HCT116 (cell line): ENCODE data around the gene COG2. TPM values are rescaled to one million over a fixed set of nuclear protein-coding genes. Genes with fewer than 3 reads are reported as not detected.

Source experiments
- ATAC-seq: fragments of 200-7000 bp; cut with Tn5 transposase; 2 replicates; pipeline ENCODE4 v1.9.1; 2020; ENCODE audit warnings: mild to moderate bottlenecking, moderate library complexity
- BruUV-seq: library from RNA; stranded (reverse); fragments of 400-500 nt; replicated peaks from 2 replicates; lab custom pipeline; 2021; lab: Mats Ljungman, UMichigan
- CTCF ChIA-PET: fragments of 300-600 bp; sonication (Branson Sonifier 250); formaldehyde crosslinking; loops from one replicate; lab custom pipeline; 2021; ENCODE audit warnings: antibody characterized with exemption; lab: Charles Lee
- POLR2A ChIA-PET: fragments of 300-600, 350-600 bp; sonication (Branson Sonifier 250); formaldehyde crosslinking; loops from one replicate; lab custom pipeline; 2021; ENCODE audit warnings: antibody characterized with exemption; lab: Charles Lee
- RAD21 ChIA-PET, 2 experiments: fragments of 300-600 bp; sonication (Branson Sonifier 250); formaldehyde crosslinking; loops; one replicate each; lab custom pipeline; 2023; ENCODE audit warnings: low total read pairs in 2 of 2; ENCODE audit not compliant: uncharacterized antibody in 2 of 2, unreplicated experiment in 2 of 2, low non-redundant PET in 1 of 2; lab: Charles Lee
- DNase-seq: peaks from one replicate; pipeline ENCODE4 v3.0.0-alpha.2; 2010; ENCODE audit warnings: low read depth, low spot score
- H2AFZ ChIP-seq: fragments of 200-600 bp; shearing (Covaris generic), sonication (generic); 2 replicates; pipeline ENCODE4 v1.6.1; 2017; ENCODE audit warnings: low read depth, mixed run types, mixed read lengths, antibody characterized with exemption, low read length; ENCODE audit not compliant: poor library complexity, severe bottlenecking
- H3K27ac ChIP-seq: 2 replicates; pipeline ENCODE4 v1.5.1; 2012; ENCODE audit warnings: low read depth, low read length
- H3K27me3 ChIP-seq: fragments of 200-600 bp; sonication (generic); 2 replicates; pipeline ENCODE4 v1.6.1; 2016; ENCODE audit warnings: mixed run types, low read length, mixed read lengths; ENCODE audit not compliant: insufficient read depth
- H3K36me3 ChIP-seq, 2 experiments: fragments of 200-500 bp in 1 of 2; fragments of 200-600 bp in 1 of 2; sonication (Bioruptor generic) in 1 of 2; sonication (generic) in 1 of 2; 2 replicates each; pipeline versions ENCODE4 v1.5.1 to v1.6.1; 2014 to 2016; ENCODE audit warnings: low read length in 2 of 2, inconsistent platforms in 1 of 2, mixed read lengths in 1 of 2, mixed run types in 1 of 2; ENCODE audit not compliant: insufficient read depth in 2 of 2, control insufficient read depth in 1 of 2
- H3K4me1 ChIP-seq, 2 experiments: fragments of 200-600 bp in 1 of 2; sonication (generic) in 1 of 2; 2 replicates each; pipeline versions ENCODE4 v1.5.1 to v1.6.1; 2012 to 2017; ENCODE audit warnings: low read length in 2 of 2, inconsistent platforms in 1 of 2, mild to moderate bottlenecking in 1 of 2, mixed read lengths in 1 of 2, mixed run types in 1 of 2, moderate library complexity in 1 of 2; ENCODE audit not compliant: insufficient read depth in 2 of 2, control insufficient read depth in 1 of 2
- H3K4me2 ChIP-seq: fragments of 200-600 bp; sonication (generic); 2 replicates; pipeline ENCODE4 v1.6.1; 2017; ENCODE audit warnings: mixed run types, low read length, mixed read lengths
- H3K4me3 ChIP-seq, 2 experiments: fragments of 200-600 bp in 1 of 2; sonication (generic) in 1 of 2; replicated peaks in 1 of 2; 2 replicates each; pipeline ENCODE4 v1.5.1; 2011 to 2016; ENCODE audit warnings: low read length in 2 of 2, control low read depth in 1 of 2, low read depth in 1 of 2, mild to moderate bottlenecking in 1 of 2, mixed read lengths in 1 of 2, mixed run types in 1 of 2
- H3K79me2 ChIP-seq: fragments of 200-600 bp; sonication (generic); 2 replicates; pipeline ENCODE4 v1.6.1; 2017; ENCODE audit warnings: mild to moderate bottlenecking, mixed run types, low read length, moderate library complexity, mixed read lengths; ENCODE audit not compliant: insufficient read depth
- H3K9ac ChIP-seq: fragments of 200-600 bp; sonication (generic); 2 replicates; pipeline ENCODE4 v1.6.1; 2016; ENCODE audit warnings: low read length, mixed read lengths
- H3K9me2 ChIP-seq: fragments of 200-600 bp; sonication (generic), shearing (Covaris generic); 2 replicates; pipeline ENCODE4 v1.6.1; 2017; ENCODE audit warnings: mixed run types, mild to moderate bottlenecking, moderate library complexity; ENCODE audit not compliant: insufficient read depth
- H3K9me3 ChIP-seq, 2 experiments: fragments of 200-500 bp in 1 of 2; fragments of 200-600 bp in 1 of 2; sonication (Bioruptor generic) in 1 of 2; sonication (generic) in 1 of 2; 2 replicates each; pipeline ENCODE4 v1.6.1; 2014 to 2017; ENCODE audit warnings: low read length in 2 of 2, mixed read lengths in 2 of 2, inconsistent platforms in 1 of 2, low read depth in 1 of 2, mild to moderate bottlenecking in 1 of 2, mixed run types in 1 of 2, moderate library complexity in 1 of 2; ENCODE audit not compliant: control insufficient read depth in 1 of 2, insufficient read depth in 1 of 2
- H4K20me1 ChIP-seq: fragments of 200-600 bp; sonication (generic), shearing (Covaris generic); 2 replicates; pipeline ENCODE4 v1.6.1; 2017; ENCODE audit warnings: mixed run types, mild to moderate bottlenecking, moderate library complexity; ENCODE audit not compliant: insufficient read depth
- FOSL1 ChIP-seq: IDR thresholded peaks from 2 replicates; pipeline ENCODE4 v1.6.1; 2012; ENCODE audit warnings: low read depth
- POLR2AphosphoS5 ChIP-seq: IDR thresholded peaks from 2 replicates; pipeline ENCODE4 v1.6.1; 2011; ENCODE audit warnings: mild to moderate bottlenecking, low read depth, low read length, moderate library complexity
- ZBTB33 ChIP-seq: IDR thresholded peaks from 2 replicates; pipeline ENCODE4 v1.6.1; 2011; ENCODE audit warnings: mild to moderate bottlenecking, low read length, moderate library complexity; ENCODE audit not compliant: insufficient replicate concordance; ENCODE audit errors: extremely low read depth
- intact Hi-C: fragments of 100-400 bp; cut with micrococcal nuclease; formaldehyde crosslinking; loops from 2 replicates; pipeline ENCODE4 v1.10.0; 2022
- total RNA-seq: library from RNA; stranded (reverse); gene quantifications from one replicate; pipeline ENCODE4 v1.2.1, GENCODE V29; 2021; ENCODE audit not compliant: unreplicated experiment

The COG2 gene
- total RNA-seq, 1 experiment from 2014 or later = 28.6 TPM

GRCh38 chr1:230705289-230706019 is 63.2 kb downstream of the COG2 start (continued):
- TF ChIP-seq ZBTB33 (no peak), FOSL1 (no peak)
- TF ChIP-seq, all 23 proteins: peak for 0

GRCh38 chr1:230706020-230706699 is 63.9 kb downstream of the COG2 start:
- Histone ChIP-seq H3K4me2 (no peak overlapping the region), H4K20me1 (no peaks in the 10 kb centered on the region), H3K27ac (no peak overlapping the region), H3K27me3 (no peaks in the 10 kb centered on the region), H3K79me2 (no peaks in the 10 kb centered on the region), H3K9me2 (no peaks in the 10 kb centered on the region), H3K36me3 (no peaks in the 10 kb centered on the region), H3K9me3 (no peaks in the 10 kb centered on the region), H3K9ac (no peak overlapping the region), H3K4me1 (peaks cover 14 to 16% of the 10 kb centered on the region in 2 experiments), H3K4me3 (no peak overlapping the region), H2AFZ (no peak overlapping the region)
- intact Hi-C loops = no loop called here
- no peak for ATAC-seq
- no peak for TF ChIP-seq POLR2AphosphoS5
- ChIA-PET CTCF (no interaction called here), POLR2A (no interaction called here), RAD21 (no interaction called here)
- no TSS peak for BruUV-seq
- DNase-seq = no peak
